WTC11 (cell line): Measurements from ENCODE around the gene NTMT1. TPM values are rescaled to one million over a fixed set of nuclear protein-coding genes. Genes with fewer than 3 reads are reported as not detected.

Experiments used
- ATAC-seq: fragments of 200-7000 bp; cut with Tn5 transposase; 2 replicates; pipeline ENCODE4 v1.10.0; 2021; ENCODE audit warnings: mild to moderate bottlenecking, moderate library complexity
- CTCF ChIA-PET: fragments of 300-600 bp; sonication (Branson Sonifier 250); formaldehyde crosslinking; loops from one replicate; lab custom pipeline; 2021; ENCODE audit warnings: antibody characterized with exemption; lab: Charles Lee
- POLR2A ChIA-PET: fragments of 350-600 bp; sonication (Branson Sonifier 250); formaldehyde crosslinking; loops from one replicate; lab custom pipeline; 2021; ENCODE audit warnings: antibody characterized with exemption; lab: Charles Lee
- DNase-seq: peaks from one replicate; pipeline ENCODE4 v3.0.0; 2021; ENCODE audit warnings: low spot score
- H3K27ac Mint-ChIP-seq: 2 replicates; pipeline ENCODE4 v1.8.0; 2021; ENCODE audit warnings: mixed read lengths
- H3K27me3 Mint-ChIP-seq: 2 replicates; pipeline ENCODE4 v1.8.0; 2021; ENCODE audit warnings: low read depth, mild to moderate bottlenecking, moderate library complexity, mixed read lengths
- H3K36me3 Mint-ChIP-seq: 2 replicates; pipeline ENCODE4 v1.8.0; 2021; ENCODE audit warnings: mixed read lengths
- H3K4me1 Mint-ChIP-seq: 2 replicates; pipeline ENCODE4 v1.8.0; 2022; ENCODE audit warnings: mixed read lengths
- H3K4me3 Mint-ChIP-seq: 2 replicates; pipeline ENCODE4 v1.8.0; 2021; ENCODE audit warnings: mild to moderate bottlenecking, moderate library complexity, mixed read lengths
- H3K9me3 Mint-ChIP-seq: 2 replicates; pipeline ENCODE4 v1.8.0; 2021; ENCODE audit warnings: mixed read lengths
- AFF4 ChIP-seq: sonication (generic); formaldehyde crosslinking; IDR thresholded peaks from 2 replicates; pipeline ENCODE4 v1.8.1; 2023; ENCODE audit warnings: mild to moderate bottlenecking, missing genetic modification reagents, borderline replicate concordance
- ATF1 ChIP-seq: sonication (generic); formaldehyde crosslinking; IDR thresholded peaks from 2 replicates; pipeline ENCODE4 v1.8.1; 2023; ENCODE audit warnings: mild to moderate bottlenecking, moderate library complexity, missing genetic modification reagents
- E2F5 ChIP-seq: sonication (generic); formaldehyde crosslinking; IDR thresholded peaks from 2 replicates; pipeline ENCODE4 v1.8.1; 2022; ENCODE audit warnings: mild to moderate bottlenecking, moderate library complexity, missing genetic modification reagents
- EMX1 ChIP-seq: fragments of 250-450 bp; sonication (Bioruptor Pico); IDR thresholded peaks from 2 replicates; pipeline ENCODE4 v1.8.0; 2021; ENCODE audit warnings: mild to moderate bottlenecking
- ESRRA ChIP-seq: sonication (generic); formaldehyde crosslinking; IDR thresholded peaks from 2 replicates; pipeline ENCODE4 v1.8.1; 2022; ENCODE audit warnings: mild to moderate bottlenecking, missing genetic modification reagents, borderline replicate concordance
- FOXP1 ChIP-seq: sonication (generic); formaldehyde crosslinking; IDR thresholded peaks from 2 replicates; pipeline ENCODE4 v1.8.0; 2022; ENCODE audit warnings: missing genetic modification reagents, mild to moderate bottlenecking, moderate library complexity, borderline replicate concordance
- HMGA2 ChIP-seq: fragments of 250-450 bp; sonication (Bioruptor Pico); IDR thresholded peaks from 2 replicates; pipeline ENCODE4 v1.4.0; 2021; ENCODE audit warnings: mild to moderate bottlenecking, moderate library complexity
- JUN ChIP-seq: sonication (generic); formaldehyde crosslinking; IDR thresholded peaks from 2 replicates; pipeline ENCODE4 v1.8.0; 2023; ENCODE audit warnings: mild to moderate bottlenecking, missing genetic modification reagents
- RORB ChIP-seq: fragments of 250-450 bp; sonication (Bioruptor Pico); IDR thresholded peaks from 2 replicates; pipeline ENCODE4 v1.9.0; 2021; ENCODE audit warnings: mild to moderate bottlenecking
- TEAD4 ChIP-seq: sonication (generic); formaldehyde crosslinking; IDR thresholded peaks from 2 replicates; pipeline ENCODE4 v1.8.0; 2022; ENCODE audit warnings: mild to moderate bottlenecking, missing genetic modification reagents
- USF2 ChIP-seq: sonication (generic); formaldehyde crosslinking; IDR thresholded peaks from 2 replicates; pipeline ENCODE4 v1.8.1; 2023; ENCODE audit warnings: mild to moderate bottlenecking, missing genetic modification reagents, moderate library complexity
- ZMAT4 ChIP-seq: fragments of 250-450 bp; sonication (Bioruptor Pico); IDR thresholded peaks from 2 replicates; pipeline ENCODE4 v1.9.0; 2021; ENCODE audit warnings: mild to moderate bottlenecking
- ZNF416 ChIP-seq: fragments of 250-450 bp; sonication (Bioruptor Pico); IDR thresholded peaks from 2 replicates; pipeline ENCODE4 v1.9.0; 2021; ENCODE audit warnings: mild to moderate bottlenecking, inconsistent platforms
- ZNF423 ChIP-seq: fragments of 250-450 bp; sonication (Bioruptor Pico); IDR thresholded peaks from 2 replicates; pipeline ENCODE4 v2.1.2; 2022; ENCODE audit warnings: mild to moderate bottlenecking, moderate library complexity
- ZSCAN18 ChIP-seq: fragments of 250-450 bp; sonication (Bioruptor Pico); IDR thresholded peaks from 2 replicates; pipeline ENCODE4 v2.1.2; 2022; ENCODE audit warnings: mild to moderate bottlenecking, moderate library complexity
- total RNA-seq: library from RNA; stranded (reverse); gene quantifications from 3 replicates; pipeline ENCODE4 v1.2.3, GENCODE V29; 2021
- TF ChIP-seq, protein P1 (sequence below): fragments of 250-450 bp; sonication (Bioruptor Pico); IDR thresholded peaks from 2 replicates; pipeline ENCODE4 v1.9.0; 2021; ENCODE audit warnings: moderate library complexity, mild to moderate bottlenecking, inconsistent platforms, borderline replicate concordance
- TF ChIP-seq, protein P2 (sequence below): sonication (generic); formaldehyde crosslinking; IDR thresholded peaks from 2 replicates; pipeline ENCODE4 v1.8.0; 2022; ENCODE audit warnings: mild to moderate bottlenecking, missing genetic modification reagents
- TF ChIP-seq, protein P3 (sequence below): sonication (generic); formaldehyde crosslinking; IDR thresholded peaks from 2 replicates; pipeline ENCODE4 v1.8.1; 2022; ENCODE audit warnings: missing genetic modification reagents, borderline replicate concordance

NTMT1 gene
- total RNA-seq, 1 experiment from 2014 or later = 71.1 TPM

DNA sequence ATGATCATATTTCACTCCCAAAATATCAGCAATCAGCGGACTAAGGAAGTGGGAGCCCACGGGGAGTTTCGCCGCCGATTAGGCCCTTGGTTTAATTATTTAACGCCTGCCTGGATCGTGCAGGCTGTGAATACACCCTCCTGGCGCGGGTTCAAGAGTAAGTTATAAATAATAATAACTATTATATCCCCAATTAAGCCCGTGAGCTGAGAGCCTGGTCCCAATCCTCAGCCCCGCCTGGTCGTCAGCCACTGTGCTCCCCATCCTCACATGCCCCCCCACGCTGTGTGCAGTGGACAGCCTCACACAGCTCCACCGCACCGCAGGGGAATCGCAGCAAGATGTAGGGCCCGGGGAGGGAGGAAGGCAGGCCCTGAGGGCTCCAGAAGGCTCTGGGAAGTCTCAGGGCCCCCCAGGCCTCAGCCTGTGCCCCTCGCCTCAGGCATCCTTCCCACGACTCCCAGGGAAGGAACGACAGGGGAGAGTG, 28.6 kb downstream of the NTMT1 start:
- ChIA-PET POLR2A (no interaction called here), CTCF (interaction anchor here (2.4 kb wide), 1 partner anchor 12 kb away, joined by 10 read pairs; the partner anchor contains the start of gene ASB6)
- no peak overlapping the region for H3K27ac Mint-ChIP-seq
- TF ChIP-seq, protein P1, sequence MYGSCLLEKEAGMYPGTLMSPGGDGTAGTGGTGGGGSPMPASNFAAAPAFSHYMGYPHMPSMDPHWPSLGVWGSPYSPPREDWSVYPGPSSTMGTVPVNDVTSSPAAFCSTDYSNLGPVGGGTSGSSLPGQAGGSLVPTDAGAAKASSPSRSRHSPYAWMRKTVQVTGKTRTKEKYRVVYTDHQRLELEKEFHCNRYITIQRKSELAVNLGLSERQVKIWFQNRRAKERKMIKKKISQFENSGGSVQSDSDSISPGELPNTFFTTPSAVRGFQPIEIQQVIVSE (CRISPR knock-in tag) = no peak
- TF ChIP-seq ATF1 (CRISPR knock-in tag) (no peak), ZNF423 (CRISPR knock-in tag) (no peak), EMX1 (CRISPR knock-in tag) (no peak), FOXP1 (CRISPR knock-in tag) (no peak), HMGA2 (CRISPR knock-in tag) (no peak), ZSCAN18 (CRISPR knock-in tag) (no peak), JUN (CRISPR knock-in tag) (no peak), TEAD4 (CRISPR knock-in tag) (no peak), ZNF416 (CRISPR knock-in tag) (no peak), ZMAT4 (CRISPR knock-in tag) (no peak), AFF4 (CRISPR knock-in tag) (no peak), E2F5 (CRISPR knock-in tag) (no peak), USF2 (CRISPR knock-in tag) (no peak), RORB (CRISPR knock-in tag) (no peak), ESRRA (CRISPR knock-in tag) (no peak)
- TF ChIP-seq, protein P2, sequence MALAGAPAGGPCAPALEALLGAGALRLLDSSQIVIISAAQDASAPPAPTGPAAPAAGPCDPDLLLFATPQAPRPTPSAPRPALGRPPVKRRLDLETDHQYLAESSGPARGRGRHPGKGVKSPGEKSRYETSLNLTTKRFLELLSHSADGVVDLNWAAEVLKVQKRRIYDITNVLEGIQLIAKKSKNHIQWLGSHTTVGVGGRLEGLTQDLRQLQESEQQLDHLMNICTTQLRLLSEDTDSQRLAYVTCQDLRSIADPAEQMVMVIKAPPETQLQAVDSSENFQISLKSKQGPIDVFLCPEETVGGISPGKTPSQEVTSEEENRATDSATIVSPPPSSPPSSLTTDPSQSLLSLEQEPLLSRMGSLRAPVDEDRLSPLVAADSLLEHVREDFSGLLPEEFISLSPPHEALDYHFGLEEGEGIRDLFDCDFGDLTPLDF = no peak
- TF ChIP-seq, protein P3, sequence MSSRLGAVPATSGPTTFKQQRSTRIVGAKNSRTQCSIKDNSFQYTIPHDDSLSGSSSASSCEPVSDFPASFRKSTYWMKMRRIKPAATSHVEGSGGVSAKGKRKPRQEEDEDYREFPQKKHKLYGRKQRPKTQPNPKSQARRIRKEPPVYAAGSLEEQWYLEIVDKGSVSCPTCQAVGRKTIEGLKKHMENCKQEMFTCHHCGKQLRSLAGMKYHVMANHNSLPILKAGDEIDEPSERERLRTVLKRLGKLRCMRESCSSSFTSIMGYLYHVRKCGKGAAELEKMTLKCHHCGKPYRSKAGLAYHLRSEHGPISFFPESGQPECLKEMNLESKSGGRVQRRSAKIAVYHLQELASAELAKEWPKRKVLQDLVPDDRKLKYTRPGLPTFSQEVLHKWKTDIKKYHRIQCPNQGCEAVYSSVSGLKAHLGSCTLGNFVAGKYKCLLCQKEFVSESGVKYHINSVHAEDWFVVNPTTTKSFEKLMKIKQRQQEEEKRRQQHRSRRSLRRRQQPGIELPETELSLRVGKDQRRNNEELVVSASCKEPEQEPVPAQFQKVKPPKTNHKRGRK (CRISPR knock-in tag) = no peak
- H3K4me1 Mint-ChIP-seq = no peaks in the 10 kb centered on the region
- DNase-seq (no peak), ATAC-seq (no peak)
- H3K9me3 Mint-ChIP-seq = no peaks in the 10 kb centered on the region
- no peaks in the 10 kb centered on the region; the same call in 1 of the 2 replicates for H3K27me3 Mint-ChIP-seq
- no peaks in the 10 kb centered on the region for H3K36me3 Mint-ChIP-seq
- H3K4me3 Mint-ChIP-seq = no peak overlapping the region
